Measurements from ENCODE around the gene ARHGAP42.

Gene ARHGAP42

GRCh38 chr11:100851147-100851546 is 164.1 kb downstream of the ARHGAP42 start:
- no peak for TF ChIP-seq ZNF274 (IDR thresholded peaks at IDR 0.05; ENCODE audit: low read depth, low read length)
- no peak overlapping the region for H3K4me3 ChIP-seq (ENCODE audit: low read length)

GRCh38 chr11:100851584-100852152 is 164.6 kb downstream of the ARHGAP42 start:
- no peak overlapping the region for H3K4me3 ChIP-seq (ENCODE audit: low read length)
- TF ChIP-seq ZNF274 (IDR thresholded peaks at IDR 0.05; ENCODE audit: low read depth, low read length) = no peak

- no peak for TF ChIP-seq ZNF274 (IDR thresholded peaks at IDR 0.05; ENCODE audit: low read depth, low read length)
- no peak overlapping the region for H3K4me3 ChIP-seq (ENCODE audit: low read length)
These were observed 168.5 kb downstream of the ARHGAP42 start for GRCh38 chr11:100855466-100856067.

GRCh38 chr11:100857236-100858005 is 170.3 kb downstream of the ARHGAP42 start:
- TF ChIP-seq ZNF274 (IDR thresholded peaks at IDR 0.05; ENCODE audit: low read depth, low read length) = no peak
- no peak overlapping the region for H3K4me3 ChIP-seq (ENCODE audit: low read length)

GRCh38 chr11:100860318-100861155 is 173.4 kb downstream of the ARHGAP42 start:
- no peak for TF ChIP-seq ZNF274 (IDR thresholded peaks at IDR 0.05; ENCODE audit: low read depth, low read length)
- H3K4me3 ChIP-seq (ENCODE audit: low read length) = no peak overlapping the region

GRCh38 chr11:100861212-100861611 is 174.1 kb downstream of the ARHGAP42 start:
- no peak for TF ChIP-seq ZNF274 (IDR thresholded peaks at IDR 0.05; ENCODE audit: low read depth, low read length)
- H3K4me3 ChIP-seq (ENCODE audit: low read length) = no peak overlapping the region

GRCh38 chr11:100863080-100863581 is 176.0 kb downstream of the ARHGAP42 start:
- no peak for TF ChIP-seq ZNF274 (IDR thresholded peaks at IDR 0.05; ENCODE audit: low read depth, low read length)

GRCh38 chr11:100865443-100866065 is 178.5 kb downstream of the ARHGAP42 start:
- TF ChIP-seq ZNF274 (IDR thresholded peaks at IDR 0.05; ENCODE audit: low read depth, low read length) = no peak
- no peak overlapping the region for H3K4me3 ChIP-seq (ENCODE audit: low read length)

More at GRCh38 chr11:100863080-100863581, 176.0 kb downstream of the ARHGAP42 start:
- no peak overlapping the region for H3K4me3 ChIP-seq (ENCODE audit: low read length)

- TF ChIP-seq ZNF274 (IDR thresholded peaks at IDR 0.05; ENCODE audit: low read depth, low read length) = no peak
- H3K4me3 ChIP-seq (ENCODE audit: low read length) = no peak overlapping the region
These were observed 179.4 kb downstream of the ARHGAP42 start for GRCh38 chr11:100866453-100866852.

GRCh38 chr11:100867606-100868005 is 180.5 kb downstream of the ARHGAP42 start:
- no peak overlapping the region for H3K4me3 ChIP-seq (ENCODE audit: low read length)
- no peak for TF ChIP-seq ZNF274 (IDR thresholded peaks at IDR 0.05; ENCODE audit: low read depth, low read length)

GRCh38 chr11:100869328-100869727 is 182.2 kb downstream of the ARHGAP42 start:
- no peak overlapping the region for H3K4me3 ChIP-seq (ENCODE audit: low read length)
- no peak for TF ChIP-seq ZNF274 (IDR thresholded peaks at IDR 0.05; ENCODE audit: low read depth, low read length)

GRCh38 chr11:100870138-100870537 is 183.1 kb downstream of the ARHGAP42 start:
- no peak for TF ChIP-seq ZNF274 (IDR thresholded peaks at IDR 0.05; ENCODE audit: low read depth, low read length)
- H3K4me3 ChIP-seq (ENCODE audit: low read length) = no peak overlapping the region

GRCh38 chr11:100872951-100873740 is 186.1 kb downstream of the ARHGAP42 start:
- no peak overlapping the region for H3K4me3 ChIP-seq (ENCODE audit: low read length)
- TF ChIP-seq ZNF274 (IDR thresholded peaks at IDR 0.05; ENCODE audit: low read depth, low read length) = no peak

All from GM08714 (cell line).